Nephron progenitor cell (in vitro differentiated cells): Measurements from ENCODE around the gene CHFR.
"Not testable (repeated sequence)": the region's sequence is repeated elsewhere in the genome, so short reads cannot be mapped to it uniquely, and the experiment has no call there.

Experiments used
- DNase-seq: peaks from one replicate; pipeline ENCODE4 v3.0.0; 2021
- H3K27ac Mint-ChIP-seq: 2 replicates; pipeline ENCODE4 v1.8.0; 2021; ENCODE audit warnings: mild to moderate bottlenecking, moderate library complexity, mixed read lengths
- H3K27me3 Mint-ChIP-seq: 2 replicates; pipeline ENCODE4 v1.8.0; 2021; ENCODE audit warnings: mild to moderate bottlenecking, low read depth, mixed read lengths; ENCODE audit not compliant: poor library complexity
- H3K36me3 Mint-ChIP-seq: 2 replicates; pipeline ENCODE4 v1.8.0; 2021; ENCODE audit warnings: low read depth, mixed read lengths
- H3K4me1 Mint-ChIP-seq: 2 replicates; pipeline ENCODE4 v1.8.0; 2021; ENCODE audit warnings: mixed read lengths
- H3K4me3 Mint-ChIP-seq: 2 replicates; pipeline ENCODE4 v1.8.0; 2021; ENCODE audit warnings: mild to moderate bottlenecking, moderate library complexity, mixed read lengths
- H3K9me3 Mint-ChIP-seq: 2 replicates; pipeline ENCODE4 v1.8.0; 2021; ENCODE audit warnings: mild to moderate bottlenecking, moderate library complexity, mixed read lengths
- CTCF ChIP-seq: fragments of 200-600 bp; sonication (generic); IDR thresholded peaks from 2 replicates; pipeline ENCODE4 v1.5.0; 2021; ENCODE audit warnings: antibody characterized with exemption

CHFR gene

DNA sequence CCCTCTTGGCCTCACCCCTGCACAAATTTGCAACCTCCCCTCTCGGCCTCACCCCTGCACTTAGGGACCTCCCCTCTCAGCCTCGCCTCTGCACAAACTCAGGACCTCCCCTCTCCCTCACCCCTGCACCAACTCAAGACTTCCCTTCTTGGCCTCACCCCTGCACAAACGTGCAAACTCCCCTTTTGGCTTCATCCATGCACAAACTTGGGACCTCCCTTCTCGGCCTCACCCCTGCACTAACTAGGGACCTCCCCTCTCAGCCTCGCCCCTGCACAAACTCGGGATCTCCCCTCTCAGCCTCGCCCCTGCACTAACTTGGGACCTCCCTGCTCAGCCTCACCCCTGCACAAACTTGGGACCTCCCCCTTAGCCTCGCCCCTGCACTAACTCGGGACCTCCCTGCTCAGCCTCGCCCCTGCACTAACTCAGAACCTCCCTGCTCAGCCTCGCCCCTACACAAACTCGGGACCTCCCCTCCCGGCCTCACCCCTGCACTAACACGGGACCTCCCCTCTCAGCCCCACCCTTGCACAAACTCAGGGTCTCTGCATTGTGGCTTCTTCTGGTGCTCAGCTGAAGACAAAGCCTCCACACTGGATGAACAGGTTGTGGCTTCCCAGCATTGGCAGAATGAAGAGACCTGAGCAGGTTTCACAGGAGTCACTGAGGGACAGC, 47.7 kb downstream of the CHFR start:
- DNase-seq, result no peak
- H3K9me3 Mint-ChIP-seq, result no peaks in the 10 kb centered on the region
- no peak overlapping the region for H3K27ac Mint-ChIP-seq
- no peak overlapping the region for H3K4me3 Mint-ChIP-seq
- peaks cover 3% of the 10 kb centered on the region for H3K27me3 Mint-ChIP-seq
- no peak for TF ChIP-seq CTCF
- H3K4me1 Mint-ChIP-seq, result peaks cover 23% of the 10 kb centered on the region
- peaks cover 23% of the 10 kb centered on the region for H3K36me3 Mint-ChIP-seq

DNA sequence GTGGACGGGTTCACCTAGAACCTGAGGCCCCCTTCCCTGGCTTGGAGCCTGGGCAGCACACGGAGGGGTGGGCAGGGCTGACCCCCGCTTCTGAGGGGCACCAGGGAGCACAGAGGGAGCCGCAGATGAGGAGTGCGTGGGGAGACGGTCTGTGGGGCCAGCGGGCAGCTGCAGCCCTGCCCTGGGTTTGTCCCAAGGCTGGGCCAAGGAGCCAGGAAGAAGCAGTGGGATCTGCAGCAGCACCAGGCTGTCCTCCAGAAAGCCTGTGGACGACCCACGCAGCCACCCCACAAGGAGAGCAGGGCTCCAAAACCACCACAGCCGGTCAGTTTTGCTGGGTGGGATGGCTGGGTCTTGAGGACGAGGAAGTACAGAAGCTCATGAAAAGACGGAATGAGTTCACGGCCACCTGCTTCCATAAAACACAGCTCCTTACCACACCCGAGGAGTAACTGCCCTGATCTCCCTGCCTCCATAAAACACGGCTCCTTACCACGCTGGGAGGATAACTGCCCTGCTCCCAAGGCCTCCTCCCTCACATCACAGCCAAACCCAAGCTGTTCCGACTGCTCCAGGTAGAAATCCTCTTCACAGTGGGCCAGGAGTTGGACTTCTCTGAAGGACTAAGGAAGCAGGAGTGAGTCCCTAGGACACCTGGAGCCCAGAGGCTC, 48.9 kb downstream of the CHFR start:
- H3K27ac Mint-ChIP-seq, result peak overlapping the region; percentile 97
- H3K27me3 Mint-ChIP-seq, result peaks cover 8% of the 10 kb centered on the region
- DNase-seq, result no peak
- no peak for TF ChIP-seq CTCF
- no peaks in the 10 kb centered on the region for H3K9me3 Mint-ChIP-seq
- H3K4me3 Mint-ChIP-seq, result no peak overlapping the region
- H3K4me1 Mint-ChIP-seq, result peaks cover 31% of the 10 kb centered on the region
- peaks cover 24% of the 10 kb centered on the region for H3K36me3 Mint-ChIP-seq

GRCh38 chr12:132837693-132838409, 49.6 kb downstream of the CHFR start:
- peaks cover 30% of the 10 kb centered on the region for H3K36me3 Mint-ChIP-seq
- peaks cover 34% of the 10 kb centered on the region for H3K4me1 Mint-ChIP-seq
- no peak for DNase-seq
- no peaks in the 10 kb centered on the region for H3K9me3 Mint-ChIP-seq
- H3K27me3 Mint-ChIP-seq, result peaks cover 8% of the 10 kb centered on the region
- H3K4me3 Mint-ChIP-seq, result no peak overlapping the region
- no peak overlapping the region for H3K27ac Mint-ChIP-seq
- TF ChIP-seq CTCF, result no peak

- Mint-ChIP-seq H3K27me3 (peaks cover 8% of the 10 kb centered on the region), H3K4me1 (peaks cover 28% of the 10 kb centered on the region), H3K36me3 (peaks cover 30% of the 10 kb centered on the region), H3K27ac (peak overlapping the region; percentile 73), H3K4me3 (no peak overlapping the region), H3K9me3 (no peaks in the 10 kb centered on the region)
- no peak for TF ChIP-seq CTCF
- DNase-seq, result no peak
These were observed 50.5 kb downstream of the CHFR start for GRCh38 chr12:132836795-132837331.

GRCh38 chr12:132836230-132836629, 51.2 kb downstream of the CHFR start:
- Mint-ChIP-seq H3K27ac (peak overlapping the region; percentile 73), H3K36me3 (peaks cover 29% of the 10 kb centered on the region), H3K4me1 (peaks cover 28% of the 10 kb centered on the region)
- H3K27me3 Mint-ChIP-seq, H3K9me3 Mint-ChIP-seq, H3K4me3 Mint-ChIP-seq, DNase-seq: not testable (repeated sequence)
